Cardiac muscle cell (in vitro differentiated cells and primary cell): ENCODE data around the gene ATG4A. TPM values are rescaled to one million over a fixed set of nuclear protein-coding genes. Genes with fewer than 3 reads are reported as not detected.

ENCODE experiments used
- DNase-seq, 2 donors: peaks; one replicate each; pipeline versions ENCODE4 v3.0.0 to v3.0.0-alpha.2; 2010 to 2017; ENCODE audit warnings: low read depth in 1 of 2, low spot score in 1 of 2
- H3K27ac ChIP-seq: fragments of 200-600 bp; sonication (generic); 2 replicates; pipeline ENCODE4 v1.5.1; 2016
- H3K27me3 ChIP-seq: fragments of 200-600 bp; sonication (generic); 2 replicates; pipeline ENCODE4 v1.6.0; 2016; ENCODE audit warnings: control low read depth
- H3K36me3 ChIP-seq: fragments of 200-600 bp; sonication (generic); 2 replicates; pipeline ENCODE4 v1.5.1; 2016; ENCODE audit warnings: control low read depth
- H3K4me1 ChIP-seq: fragments of 200-600 bp; sonication (generic); 2 replicates; pipeline ENCODE4 v1.8.1; 2017; ENCODE audit warnings: low read depth, mild to moderate bottlenecking, mixed run types
- H3K4me3 ChIP-seq: fragments of 200-600 bp; sonication (generic); 2 replicates; pipeline ENCODE4 v1.5.1; 2016; ENCODE audit warnings: mild to moderate bottlenecking
- H3K9me3 ChIP-seq: fragments of 200-600 bp; sonication (generic); 2 replicates; pipeline ENCODE4 v1.5.1; 2017; ENCODE audit warnings: low read depth, mild to moderate bottlenecking, control low read depth
- polyA plus RNA-seq: library from polyadenylated mRNA; unstranded; fragments of >200 nt; fragmentation: Nextera tagmentation; extraction: Ambion mirVana; gene quantifications from 2 replicates; pipeline ENCODE4 v1.2.1, GENCODE V29; 2016
- total RNA-seq: library from RNA; depleted of rRNA; stranded (reverse); fragments of >200 nt; gene quantifications from 2 replicates; pipeline ENCODE4 v1.2.3, GENCODE V29; 2016
- TF ChIP-seq, protein P1 (sequence below): IDR thresholded peaks from 2 replicates; pipeline ENCODE4 v1.5.1; 2012; ENCODE audit warnings: low read depth, mild to moderate bottlenecking, low read length

ATG4A gene
- total RNA-seq (13.0 and 17.8 TPM in 2 replicates), polyA plus RNA-seq (19.4 and 29.5 TPM in 2 replicates)

GRCh38 chrX:108091264-108091877 lies at the start of gene ATG4A, which contains the start of gene PSMD10:
ATG4A (plus strand) TSS chrX:108091778; CDS start chrX:108091827, 49 bp downstream.
PSMD10 (minus strand) TSS chrX:108091542; CDS start chrX:108091520, 22 bp downstream.
- Histone ChIP-seq H3K27me3 (no peaks in the 10 kb centered on the region), H3K4me1 (peaks cover 16% of the 10 kb centered on the region), H3K27ac (peak within 1 kb of the TSS; percentile 95), H3K9me3 (no peaks in the 10 kb centered on the region), H3K4me3 (peak within 1 kb of the TSS; percentile 59), H3K36me3 (peaks cover 24% of the 10 kb centered on the region)
- TF ChIP-seq, protein P1, sequence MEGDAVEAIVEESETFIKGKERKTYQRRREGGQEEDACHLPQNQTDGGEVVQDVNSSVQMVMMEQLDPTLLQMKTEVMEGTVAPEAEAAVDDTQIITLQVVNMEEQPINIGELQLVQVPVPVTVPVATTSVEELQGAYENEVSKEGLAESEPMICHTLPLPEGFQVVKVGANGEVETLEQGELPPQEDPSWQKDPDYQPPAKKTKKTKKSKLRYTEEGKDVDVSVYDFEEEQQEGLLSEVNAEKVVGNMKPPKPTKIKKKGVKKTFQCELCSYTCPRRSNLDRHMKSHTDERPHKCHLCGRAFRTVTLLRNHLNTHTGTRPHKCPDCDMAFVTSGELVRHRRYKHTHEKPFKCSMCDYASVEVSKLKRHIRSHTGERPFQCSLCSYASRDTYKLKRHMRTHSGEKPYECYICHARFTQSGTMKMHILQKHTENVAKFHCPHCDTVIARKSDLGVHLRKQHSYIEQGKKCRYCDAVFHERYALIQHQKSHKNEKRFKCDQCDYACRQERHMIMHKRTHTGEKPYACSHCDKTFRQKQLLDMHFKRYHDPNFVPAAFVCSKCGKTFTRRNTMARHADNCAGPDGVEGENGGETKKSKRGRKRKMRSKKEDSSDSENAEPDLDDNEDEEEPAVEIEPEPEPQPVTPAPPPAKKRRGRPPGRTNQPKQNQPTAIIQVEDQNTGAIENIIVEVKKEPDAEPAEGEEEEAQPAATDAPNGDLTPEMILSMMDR: no peak
- DNase-seq: peak; percentile 96 to 99

DNA sequence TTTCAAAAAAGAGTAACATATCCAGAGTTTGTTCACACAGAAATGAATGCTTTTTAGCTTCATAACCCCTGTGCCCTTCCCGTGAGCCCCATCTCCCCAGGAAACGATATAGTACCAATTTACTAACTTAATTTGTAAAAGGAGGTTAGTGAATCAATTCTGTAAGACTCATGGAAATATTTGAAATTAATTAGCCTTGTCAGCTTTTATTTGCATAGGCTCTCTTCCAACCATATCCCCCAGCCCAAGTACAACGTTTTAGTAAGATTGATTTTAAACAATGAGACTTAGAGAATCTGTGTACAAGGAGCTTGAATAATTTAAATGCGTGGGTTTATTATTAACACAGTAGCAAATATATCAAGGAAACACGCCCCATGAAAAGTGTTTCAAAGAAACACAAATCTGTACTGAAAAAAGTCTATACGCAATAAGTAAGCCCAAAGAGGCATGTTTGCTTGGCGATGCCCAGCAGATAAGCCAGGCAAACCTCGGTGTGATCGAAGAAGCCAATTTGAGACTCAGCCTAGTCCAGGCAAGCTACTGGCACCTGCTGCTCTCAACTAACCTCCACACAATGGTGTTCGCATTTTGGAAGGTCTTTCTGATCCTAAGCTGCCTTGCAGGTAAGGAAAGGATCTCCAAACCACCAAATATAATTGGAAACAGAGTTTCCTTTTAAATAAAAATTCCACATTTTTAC lies 46.9 kb upstream of the ATG4A start, which contains the start of gene VSIG1:
Gene VSIG1, plus strand, starts transcription at position 512 of the 703 bp plus-strand sequence. Its CDS starts 66 bp downstream, at position 578.
- Histone ChIP-seq H3K4me3 (no peak within 1 kb of the TSS), H3K27me3 (no peaks in the 10 kb centered on the region), H3K4me1 (no peaks in the 10 kb centered on the region), H3K36me3 (no peaks in the 10 kb centered on the region), H3K27ac (no peak within 1 kb of the TSS), H3K9me3 (no peaks in the 10 kb centered on the region)
- TF ChIP-seq, protein P1: no peak
- DNase-seq: no peak

DNA sequence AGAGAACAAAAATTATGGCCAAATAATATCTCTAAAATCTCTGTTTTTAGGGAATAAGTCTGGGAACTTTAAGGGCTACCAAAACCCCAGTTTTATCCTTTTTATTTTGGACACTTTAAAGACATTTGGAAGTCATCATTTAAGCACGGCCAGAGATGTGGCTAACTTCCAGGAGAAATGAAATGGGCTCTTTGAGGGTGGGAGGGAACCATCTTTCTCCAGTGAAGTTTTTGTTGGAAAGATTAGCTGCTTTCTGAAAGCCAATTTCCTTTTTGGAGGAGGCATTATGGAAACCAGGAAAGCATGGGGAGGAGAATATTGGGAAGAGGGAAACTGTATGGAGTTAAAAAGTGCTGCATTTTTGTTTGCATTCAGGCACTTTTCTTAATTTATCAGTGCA lies 41.9 kb upstream of the ATG4A start:
- peak in 1 of 2 donors; percentile 10 for DNase-seq
- Histone ChIP-seq H3K9me3 (no peaks in the 10 kb centered on the region), H3K4me1 (no peaks in the 10 kb centered on the region), H3K27ac (no peak overlapping the region), H3K4me3 (no peak overlapping the region), H3K36me3 (no peaks in the 10 kb centered on the region), H3K27me3 (no peaks in the 10 kb centered on the region)
- TF ChIP-seq, protein P1: no peak

DNA sequence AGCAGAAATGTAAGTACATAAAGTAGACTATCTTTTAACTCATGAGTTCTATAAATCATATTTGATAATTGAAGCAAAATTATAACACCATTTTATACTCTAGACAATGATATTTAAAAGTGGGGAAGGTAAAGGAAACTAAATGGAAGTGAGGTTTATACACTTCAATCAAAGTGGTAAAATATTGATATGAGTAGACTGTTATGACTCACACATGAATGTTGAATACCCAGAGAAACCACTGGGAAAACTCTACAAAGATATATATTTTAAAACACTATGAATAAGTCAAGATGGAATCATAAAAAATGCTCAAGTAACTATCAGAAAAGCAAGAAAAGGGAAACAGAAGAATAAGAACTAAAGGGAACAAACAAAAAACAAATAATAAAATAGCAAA lies 38.4 kb upstream of the ATG4A start:
- Histone ChIP-seq H3K27me3 (no peaks in the 10 kb centered on the region), H3K36me3 (no peaks in the 10 kb centered on the region)

GRCh38 chrX:108055546-108055945 lies 36.0 kb upstream of the ATG4A start:
- TF ChIP-seq, protein P1: no peak
- H3K27me3 ChIP-seq: no peaks in the 10 kb centered on the region
- no peak for DNase-seq

More for the DNA sequence above, 38.4 kb upstream of the ATG4A start:
- Histone ChIP-seq H3K4me3 (no peak overlapping the region), H3K9me3 (no peaks in the 10 kb centered on the region), H3K4me1 (no peaks in the 10 kb centered on the region), H3K27ac (no peak overlapping the region)
- TF ChIP-seq, protein P1: no peak
- DNase-seq: no peak

More at GRCh38 chrX:108055546-108055945, 36.0 kb upstream of the ATG4A start:
- H3K9me3 ChIP-seq: no peaks in the 10 kb centered on the region
- no peak overlapping the region for H3K27ac ChIP-seq
- H3K4me3 ChIP-seq: no peak overlapping the region
- no peaks in the 10 kb centered on the region for H3K36me3 ChIP-seq
- H3K4me1 ChIP-seq: no peaks in the 10 kb centered on the region
